Endothelial cell (in vitro differentiated cells): Measurements from ENCODE around the gene GUCY1A1. TPM values are rescaled to one million over a fixed set of nuclear protein-coding genes. Genes with fewer than 3 reads are reported as not detected.

Experiments used
- DNase-seq: peaks from one replicate; pipeline ENCODE4 v3.0.0; 2021; ENCODE audit warnings: low spot score
- H3K27ac Mint-ChIP-seq: one replicate; pipeline ENCODE4 v1.8.0; 2021; ENCODE audit warnings: mixed read lengths, inconsistent platforms; ENCODE audit not compliant: unreplicated experiment
- H3K27me3 Mint-ChIP-seq: one replicate; pipeline ENCODE4 v1.8.0; 2021; ENCODE audit warnings: mild to moderate bottlenecking, moderate library complexity, mixed read lengths, inconsistent platforms; ENCODE audit not compliant: unreplicated experiment
- H3K36me3 Mint-ChIP-seq: one replicate; pipeline ENCODE4 v1.8.0; 2021; ENCODE audit warnings: mild to moderate bottlenecking, low read depth, mixed read lengths, inconsistent platforms; ENCODE audit not compliant: unreplicated experiment
- H3K4me1 Mint-ChIP-seq: one replicate; pipeline ENCODE4 v1.8.0; 2021; ENCODE audit warnings: mild to moderate bottlenecking, mixed read lengths, inconsistent platforms; ENCODE audit not compliant: unreplicated experiment
- H3K4me3 Mint-ChIP-seq: one replicate; pipeline ENCODE4 v1.8.0; 2021; ENCODE audit warnings: mild to moderate bottlenecking, mixed read lengths, inconsistent platforms; ENCODE audit not compliant: unreplicated experiment
- H3K9me3 Mint-ChIP-seq: one replicate; pipeline ENCODE4 v1.8.0; 2021; ENCODE audit warnings: mixed read lengths, inconsistent platforms; ENCODE audit not compliant: unreplicated experiment
- CTCF ChIP-seq: fragments of 200-600 bp; sonication (generic); IDR thresholded peaks from one replicate; pipeline ENCODE4 v1.5.0; 2021; ENCODE audit warnings: antibody characterized with exemption; ENCODE audit not compliant: unreplicated experiment
- total RNA-seq: library from RNA; stranded (reverse); fragmentation: NEBNext Ultra II Directional; extraction: Animal tissue kit (Norgen Biotek cat#: 25700); gene quantifications from one replicate; pipeline ENCODE4 v1.2.1, GENCODE V29; 2021; ENCODE audit not compliant: unreplicated experiment

The GUCY1A1 gene
- total RNA-seq, 1 donor from 2014 or later: not detected

GRCh38 chr4:155734951-155735350 is 68.3 kb downstream of the GUCY1A1 start:
- H3K4me1 Mint-ChIP-seq: no peaks in the 10 kb centered on the region
- DNase-seq: no peak
- H3K27ac Mint-ChIP-seq: no peak overlapping the region
- H3K4me3 Mint-ChIP-seq: no peak overlapping the region
- no peak for TF ChIP-seq CTCF
- H3K9me3 Mint-ChIP-seq: no peaks in the 10 kb centered on the region
- no peaks in the 10 kb centered on the region for H3K27me3 Mint-ChIP-seq
- H3K36me3 Mint-ChIP-seq: no peaks in the 10 kb centered on the region

GRCh38 chr4:155735496-155735895 is 68.8 kb downstream of the GUCY1A1 start:
- Mint-ChIP-seq H3K27ac (no peak overlapping the region), H3K36me3 (no peaks in the 10 kb centered on the region), H3K4me3 (no peak overlapping the region), H3K27me3 (no peaks in the 10 kb centered on the region), H3K9me3 (no peaks in the 10 kb centered on the region), H3K4me1 (no peaks in the 10 kb centered on the region)
- no peak for TF ChIP-seq CTCF
- no peak for DNase-seq

GRCh38 chr4:155738548-155738947 is 71.9 kb downstream of the GUCY1A1 start:
- no peak for DNase-seq
- no peak for TF ChIP-seq CTCF
- no peaks in the 10 kb centered on the region for H3K9me3 Mint-ChIP-seq
- H3K36me3 Mint-ChIP-seq: no peaks in the 10 kb centered on the region
- no peak overlapping the region for H3K27ac Mint-ChIP-seq
- no peaks in the 10 kb centered on the region for H3K27me3 Mint-ChIP-seq
- H3K4me1 Mint-ChIP-seq: no peaks in the 10 kb centered on the region
- no peak overlapping the region for H3K4me3 Mint-ChIP-seq

GRCh38 chr4:155741546-155741945 is 74.9 kb downstream of the GUCY1A1 start:
- Mint-ChIP-seq H3K36me3 (no peaks in the 10 kb centered on the region), H3K27me3 (no peaks in the 10 kb centered on the region), H3K27ac (no peak overlapping the region), H3K4me1 (no peaks in the 10 kb centered on the region), H3K9me3 (no peaks in the 10 kb centered on the region), H3K4me3 (no peak overlapping the region)
- no peak for DNase-seq
- TF ChIP-seq CTCF: no peak

- Mint-ChIP-seq H3K36me3 (no peaks in the 10 kb centered on the region), H3K27ac (no peak overlapping the region), H3K4me3 (no peak overlapping the region), H3K4me1 (no peaks in the 10 kb centered on the region), H3K27me3 (no peaks in the 10 kb centered on the region), H3K9me3 (no peaks in the 10 kb centered on the region)
- TF ChIP-seq CTCF: peak; percentile 40
- no peak for DNase-seq
Measured at GRCh38 chr4:155742310-155743015, 75.8 kb downstream of the GUCY1A1 start.
